Measurements from ENCODE around the gene RHNO1. TPM values are rescaled to one million over a fixed set of nuclear protein-coding genes. Genes with fewer than 3 reads are reported as not detected.

Gene RHNO1
- total RNA-seq, 1 experiment from 2014 or later = 64.8 TPM

- TF ChIP-seq CTCF (IDR thresholded peaks at IDR 0.05; ENCODE audit: unreplicated experiment) = no peak
- Mint-ChIP-seq H3K4me1 (ENCODE audit: low read depth, unreplicated experiment) (peaks cover 10% of the 10 kb centered on the region), H3K27me3 (ENCODE audit: unreplicated experiment) (no peaks in the 10 kb centered on the region), H3K4me3 (ENCODE audit: low read depth, unreplicated experiment) (no peak overlapping the region), H3K9me3 (ENCODE audit: low read depth, unreplicated experiment) (no peaks in the 10 kb centered on the region), H3K36me3 (ENCODE audit: insufficient read depth, unreplicated experiment) (peaks cover 6% of the 10 kb centered on the region), H3K27ac (ENCODE audit: unreplicated experiment) (no peak overlapping the region)
- BruUV-seq (replicated peaks) = no TSS peak
- CTCF ChIA-PET = interaction anchor here (0.6 to 1.2 kb wide), 3 partner anchors 14 to 129 kb away, joined by 3 to 4 read pairs (median 3); no protein-coding TSS in a partner anchor
- no peak for DNase-seq
- intact Hi-C loops (cut with micrococcal nuclease; ENCODE audit: unreplicated experiment) = no loop called here
Measured at GRCh38 chr12:2912216-2912575, 35.2 kb downstream of the RHNO1 start.

- H3K9me3 Mint-ChIP-seq (ENCODE audit: low read depth, unreplicated experiment) = no peaks in the 10 kb centered on the region
- CTCF ChIA-PET = no interaction called here
- intact Hi-C loops (cut with micrococcal nuclease; ENCODE audit: unreplicated experiment) = no loop called here
- no peak overlapping the region for H3K27ac Mint-ChIP-seq (ENCODE audit: unreplicated experiment)
- no peaks in the 10 kb centered on the region for H3K4me1 Mint-ChIP-seq (ENCODE audit: low read depth, unreplicated experiment)
- no peak for DNase-seq
- no TSS peak for BruUV-seq (replicated peaks)
- H3K27me3 Mint-ChIP-seq (ENCODE audit: unreplicated experiment) = no peaks in the 10 kb centered on the region
- no peak for TF ChIP-seq CTCF (IDR thresholded peaks at IDR 0.05; ENCODE audit: unreplicated experiment)
- peaks cover 7% of the 10 kb centered on the region for H3K36me3 Mint-ChIP-seq (ENCODE audit: insufficient read depth, unreplicated experiment)
- H3K4me3 Mint-ChIP-seq (ENCODE audit: low read depth, unreplicated experiment) = no peak overlapping the region
Measured at GRCh38 chr12:2919249-2919648, 42.2 kb downstream of the RHNO1 start.

- no peak for DNase-seq
- Mint-ChIP-seq H3K27me3 (ENCODE audit: unreplicated experiment) (no peaks in the 10 kb centered on the region), H3K27ac (ENCODE audit: unreplicated experiment) (no peak overlapping the region), H3K36me3 (ENCODE audit: insufficient read depth, unreplicated experiment) (peaks cover 7% of the 10 kb centered on the region), H3K4me1 (ENCODE audit: low read depth, unreplicated experiment) (no peaks in the 10 kb centered on the region), H3K9me3 (ENCODE audit: low read depth, unreplicated experiment) (no peaks in the 10 kb centered on the region), H3K4me3 (ENCODE audit: low read depth, unreplicated experiment) (no peak overlapping the region)
- no TSS peak for BruUV-seq (replicated peaks)
- CTCF ChIA-PET = interaction anchor here (0.6 to 1.0 kb wide), 2 partner anchors 37 to 563 kb away, joined by 3 to 8 read pairs; no protein-coding TSS in a partner anchor
- intact Hi-C loops (cut with micrococcal nuclease; ENCODE audit: unreplicated experiment) = no loop called here
- TF ChIP-seq CTCF (IDR thresholded peaks at IDR 0.05; ENCODE audit: unreplicated experiment) = no peak
Measured at GRCh38 chr12:2922329-2922728, 45.3 kb downstream of the RHNO1 start.

GRCh38 chr12:2923057-2923456 lies 46.0 kb downstream of the RHNO1 start:
- H3K36me3 Mint-ChIP-seq (ENCODE audit: insufficient read depth, unreplicated experiment) = peaks cover 13% of the 10 kb centered on the region

More at GRCh38 chr12:2923057-2923456, 46.0 kb downstream of the RHNO1 start:
- Mint-ChIP-seq H3K4me1 (ENCODE audit: low read depth, unreplicated experiment) (no peaks in the 10 kb centered on the region), H3K27me3 (ENCODE audit: unreplicated experiment) (no peaks in the 10 kb centered on the region), H3K27ac (ENCODE audit: unreplicated experiment) (no peak overlapping the region), H3K9me3 (ENCODE audit: low read depth, unreplicated experiment) (no peaks in the 10 kb centered on the region), H3K4me3 (ENCODE audit: low read depth, unreplicated experiment) (no peak overlapping the region)
- no peak for TF ChIP-seq CTCF (IDR thresholded peaks at IDR 0.05; ENCODE audit: unreplicated experiment)
- no TSS peak for BruUV-seq (replicated peaks)
- DNase-seq = no peak
- CTCF ChIA-PET = no interaction called here
- intact Hi-C loops (cut with micrococcal nuclease; ENCODE audit: unreplicated experiment) = no loop called here
